Heart left ventricle (tissue), 16 donors: ENCODE measurements around the gene CFAP57. TPM values are rescaled to one million over a fixed set of nuclear protein-coding genes. Genes with fewer than 3 reads are reported as not detected.

ENCODE experiments used
- ATAC-seq, 4 donors: fragments of 200-7000 bp; cut with Tn5 transposase; one replicate each; pipeline ENCODE4 v1.9.1; 2020 to 2022; ENCODE audit warnings: moderate library complexity in 4 of 4, mild to moderate bottlenecking in 3 of 4, moderate number of reproducible peaks in 1 of 4
- DNase-seq, 5 donors: peaks; one replicate each; pipeline ENCODE4 v3.0.0-alpha.2; 2020
- H3K27ac ChIP-seq, 12 donors: fragments of 200-600 bp; sonication (generic) in 4 of 12; one replicate each; pipeline versions ENCODE4 v1.5.0 to v1.8.0; 2016 to 2022; ENCODE audit warnings: mild to moderate bottlenecking in 2 of 12
- H3K27me3 ChIP-seq, 9 donors: fragments of 200-600 bp; sonication (generic) in 2 of 9; one replicate each; pipeline versions ENCODE4 v1.5.1 to v1.8.0; 2016 to 2022; ENCODE audit warnings: mild to moderate bottlenecking in 3 of 9
- H3K36me3 ChIP-seq, 9 donors: fragments of 200-600 bp; sonication (generic) in 2 of 9; one replicate each; pipeline versions ENCODE4 v1.5.0 to v1.8.0; 2018 to 2022; ENCODE audit warnings: mild to moderate bottlenecking in 2 of 9
- H3K4me1 ChIP-seq, 12 donors: fragments of 200-600 bp; sonication (generic) in 4 of 12; one replicate each; pipeline versions ENCODE4 v1.5.0 to v1.8.0; 2016 to 2022; ENCODE audit warnings: mild to moderate bottlenecking in 3 of 12
- H3K4me3 ChIP-seq, 12 donors: fragments of 200-600 bp; sonication (generic) in 4 of 12; one replicate each; pipeline versions ENCODE4 v1.5.0 to v1.8.0; 2017 to 2022; ENCODE audit warnings: mild to moderate bottlenecking in 9 of 12, moderate library complexity in 4 of 12
- H3K9me3 ChIP-seq, 12 donors: fragments of 200-600 bp; sonication (generic) in 4 of 12; one replicate each; pipeline versions ENCODE4 v1.5.0 to v1.8.0; 2016 to 2022; ENCODE audit warnings: mild to moderate bottlenecking in 1 of 12
- POLR2A ChIP-seq, 2 donors: fragments of 450-650 bp; IDR thresholded peaks; one replicate each; pipeline ENCODE4 v1.6.1; 2017; ENCODE audit warnings: antibody characterized with exemption in 2 of 2, mild to moderate bottlenecking in 2 of 2, moderate library complexity in 2 of 2
- WGBS, 4 donors: extraction: QIAGEN DNeasy Blood & Tissue Kit in 2 of 4; methylation state at CpG; one replicate each; pipeline versions ENCODE4 v1.1.5 to v1.1.7; 2013 to 2018; 5-methylcytosine and 5-hydroxymethylcytosine counted together
- intact Hi-C, 10 donors: fragments of 100-400 bp; cut with DNase I; formaldehyde crosslinking; loops; one replicate each; pipeline versions ENCODE4 v1.11.1 to v1.14.2; 2022
- polyA plus RNA-seq, 2 donors: library from polyadenylated mRNA; stranded (reverse); fragments of 200-250 nt; gene quantifications; one replicate each; pipeline ENCODE4 v1.2.3, GENCODE V29; 2013
- total RNA-seq, 9 donors: library from RNA; depleted of rRNA in 2 of 9; stranded (reverse); fragments of >200 nt in 2 of 9; fragmentation: NEBNext Ultra II Directional in 3 of 9; extraction: Animal tissue kit (Norgen Biotek cat#: 25700) in 3 of 9; gene quantifications; one replicate each; pipeline versions ENCODE4 v1.1.0 to v1.2.4, GENCODE V29; 2016 to 2023
- TF ChIP-seq, protein P1 (sequence below), 12 donors: fragments of 200-600 bp; sonication (generic) in 4 of 12; IDR thresholded peaks; one replicate each; pipeline versions ENCODE4 v1.5.0 to v1.8.0; 2018 to 2022; ENCODE audit warnings: antibody characterized with exemption in 12 of 12, mild to moderate bottlenecking in 5 of 12
- donor health status: ischemic (EF 13 %, LVEDD 7.1; RV severe dilation, severe dysfunction).
- donor health status: healthy with polysubstance abuse.
- donor health status: DM: no; HTN: yes; CAD: no.
- donor health status: DM: no; HTN: no; CAD: no.
- donor health status: ischemic (EF 25% LVEDD 6.9; RV normal size, moderate dysfunction).
- donor health status: ischemic (EF 25% LVEDD 5.7; RV mildly dilated, moderate dysfunction).
- donor health status: healthy.
- donor health status: DM: yes; HTN: yes; CAD: no.
- donor health status: ischemic (EF 35%, LVEDD 5.7; RV mildly dilated, moderate dysfunction).
- donor health status: nonischemic (EF 11% LVEDD 7.7; RV severe dilation, severe dysfunction).
- donor health status: DM: yes; HTN: yes; CAD: no.
- donor health status: PGD.
- donor health status: ischemic (EF 29% LVEDD 5.4; RV normal size, mild dysfunction).
- donor health status: nonischemic (EF 23%, LVEDD 6.1; RV moderate dilation, normal function).

The CFAP57 gene
- total and polyA plus RNA-seq, 11 donors: 0.07 to 0.34 (median 0.13) TPM; not detected in 5

DNA sequence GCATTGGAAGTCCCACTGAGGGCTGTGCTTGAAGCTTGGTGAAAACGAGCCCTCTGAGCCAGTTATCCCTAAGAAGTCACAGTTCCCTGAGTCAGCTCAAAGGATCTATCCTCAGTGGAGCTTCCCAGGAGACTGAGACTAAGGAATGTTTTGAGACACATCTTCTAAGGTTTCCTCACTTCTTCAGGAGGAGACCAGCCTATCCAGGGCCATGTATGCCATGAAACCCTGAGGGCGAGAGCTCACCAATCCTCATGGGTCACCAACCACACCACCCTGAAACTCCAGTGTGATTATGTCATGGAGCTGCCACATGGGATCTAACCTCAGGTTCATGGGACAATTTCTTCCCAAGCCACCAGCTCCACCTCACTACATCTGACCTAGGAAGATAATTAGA is 121.0 kb downstream of the CFAP57 start:
- DNase-seq: no peak
- intact Hi-C loops: loop anchor here in 1 of 10 donors (5.0 kb wide), 1 partner anchor 51 kb away; no protein-coding TSS in a partner anchor
- H3K4me3 ChIP-seq: no peak overlapping the region
- 67 to 88% (median 77%) methylated on average over 1 to 2 of the region's 2 CpGs for WGBS, 4 donors
- TF ChIP-seq POLR2A (IDR thresholded peaks at IDR 0.05): no peak
- TF ChIP-seq, protein P1, sequence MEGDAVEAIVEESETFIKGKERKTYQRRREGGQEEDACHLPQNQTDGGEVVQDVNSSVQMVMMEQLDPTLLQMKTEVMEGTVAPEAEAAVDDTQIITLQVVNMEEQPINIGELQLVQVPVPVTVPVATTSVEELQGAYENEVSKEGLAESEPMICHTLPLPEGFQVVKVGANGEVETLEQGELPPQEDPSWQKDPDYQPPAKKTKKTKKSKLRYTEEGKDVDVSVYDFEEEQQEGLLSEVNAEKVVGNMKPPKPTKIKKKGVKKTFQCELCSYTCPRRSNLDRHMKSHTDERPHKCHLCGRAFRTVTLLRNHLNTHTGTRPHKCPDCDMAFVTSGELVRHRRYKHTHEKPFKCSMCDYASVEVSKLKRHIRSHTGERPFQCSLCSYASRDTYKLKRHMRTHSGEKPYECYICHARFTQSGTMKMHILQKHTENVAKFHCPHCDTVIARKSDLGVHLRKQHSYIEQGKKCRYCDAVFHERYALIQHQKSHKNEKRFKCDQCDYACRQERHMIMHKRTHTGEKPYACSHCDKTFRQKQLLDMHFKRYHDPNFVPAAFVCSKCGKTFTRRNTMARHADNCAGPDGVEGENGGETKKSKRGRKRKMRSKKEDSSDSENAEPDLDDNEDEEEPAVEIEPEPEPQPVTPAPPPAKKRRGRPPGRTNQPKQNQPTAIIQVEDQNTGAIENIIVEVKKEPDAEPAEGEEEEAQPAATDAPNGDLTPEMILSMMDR (IDR thresholded peaks at IDR 0.05): no peak
- H3K9me3 ChIP-seq: no peaks in the 10 kb centered on the region
- no peak for ATAC-seq
- no peaks in the 10 kb centered on the region for H3K27me3 ChIP-seq
- H3K4me1 ChIP-seq: peaks cover 4 to 44% (median 25%) of the 10 kb centered on the region in 12 donors
- H3K36me3 ChIP-seq: no peaks in the 10 kb centered on the region
- peak overlapping the region in 7 of 12 donors; percentile 46 to 89 (median 76) for H3K27ac ChIP-seq

DNA sequence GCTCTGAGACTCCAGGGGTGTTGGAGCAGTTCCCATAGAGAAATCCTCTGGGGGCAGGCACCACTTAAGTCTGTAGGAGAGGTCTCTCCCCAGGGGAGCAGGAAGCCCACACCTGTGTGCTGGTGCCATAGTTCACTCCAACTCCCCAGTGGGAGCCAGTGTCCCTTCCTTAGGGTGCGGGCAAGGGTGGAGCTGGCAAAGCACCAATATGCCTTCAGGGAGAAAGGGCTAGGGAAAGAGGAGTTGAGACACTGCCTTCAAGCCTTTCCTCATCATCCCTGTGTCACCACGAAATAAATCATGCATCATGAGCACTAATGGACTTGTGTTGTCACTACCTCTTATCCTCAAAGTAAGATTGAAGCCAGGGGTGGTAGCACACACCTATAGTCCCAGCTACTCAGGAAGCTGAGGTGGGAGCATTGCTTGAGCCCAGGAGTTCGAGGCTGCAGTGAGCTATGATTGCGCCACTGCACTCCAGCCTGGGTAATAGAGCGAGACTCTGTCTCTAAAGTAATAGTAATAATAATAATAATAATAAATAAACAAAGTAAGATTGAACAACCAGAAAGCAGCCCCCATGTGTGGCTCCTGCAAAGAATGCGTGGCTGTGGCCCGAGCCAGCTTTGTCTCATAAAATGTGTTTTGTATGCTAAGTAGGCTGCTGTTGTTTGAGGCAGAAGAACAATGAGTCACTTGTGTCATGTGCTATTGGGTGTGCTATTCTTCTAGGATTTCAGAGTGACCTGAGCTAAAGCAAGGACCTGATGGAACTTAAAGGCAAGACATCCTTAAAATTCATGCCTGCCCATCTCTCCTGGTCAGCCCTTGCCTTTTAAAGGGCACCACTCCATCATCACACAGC is 122.0 kb downstream of the CFAP57 start:
- H3K4me1 ChIP-seq: peaks cover 4 to 49% (median 27%) of the 10 kb centered on the region in 12 donors
- intact Hi-C loops: loop anchor here in 2 of 10 donors (2.0 to 5.0 kb wide), 2 partner anchors 52 to 55 kb away; no protein-coding TSS in a partner anchor
- TF ChIP-seq, protein P1 (IDR thresholded peaks at IDR 0.05): no peak
- TF ChIP-seq POLR2A (IDR thresholded peaks at IDR 0.05): peak in 1 of 2 donors; percentile 15

DNA sequence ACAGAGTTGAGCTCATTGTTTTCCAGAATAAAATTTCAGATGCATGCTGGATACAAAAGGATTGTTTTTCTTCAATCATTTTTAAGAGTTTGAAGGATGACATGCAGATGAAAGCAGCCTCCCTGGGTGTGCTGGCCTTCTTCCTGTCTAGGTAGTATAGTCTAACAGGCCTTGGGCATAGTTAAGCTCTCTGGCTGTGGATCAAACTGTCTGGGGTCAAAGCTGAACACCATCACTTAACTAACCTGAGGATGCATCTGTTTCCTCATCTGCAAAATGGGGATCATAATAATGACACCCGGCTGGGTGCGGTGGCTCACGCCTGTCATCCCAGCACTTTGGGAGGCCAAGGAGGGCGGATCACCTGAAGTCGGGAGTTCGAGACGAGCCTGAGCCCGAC is 122.6 kb downstream of the CFAP57 start:
- Histone ChIP-seq H3K36me3 (no peaks in the 10 kb centered on the region), H3K4me3 (no peak overlapping the region), H3K27ac (peak overlapping the region; percentile 60 to 89 (median 76)), H3K27me3 (no peaks in the 10 kb centered on the region), H3K4me1 (peaks cover 4 to 55% (median 31%) of the 10 kb centered on the region in 12 donors), H3K9me3 (no peaks in the 10 kb centered on the region)
- WGBS, 4 donors: 71 to 84% (median 77%) methylated on average over 8 of the region's 8 CpGs
- intact Hi-C loops: loop anchor here in 2 of 10 donors (2.0 to 5.0 kb wide), 2 partner anchors 52 to 56 kb away; no protein-coding TSS in a partner anchor
- ATAC-seq (no peak), DNase-seq (no peak)
- TF ChIP-seq, protein P1 (IDR thresholded peaks at IDR 0.05): no peak
- TF ChIP-seq POLR2A (IDR thresholded peaks at IDR 0.05): no peak

More for the DNA sequence above, 122.0 kb downstream of the CFAP57 start:
- WGBS, 4 donors: 78 to 87% (median 83%) methylated on average over 7 of the region's 7 CpGs
- ATAC-seq: peak in 3 of 4 donors; percentile 29 to 66 (median 51)
- DNase-seq: no peak
- Histone ChIP-seq H3K27me3 (no peaks in the 10 kb centered on the region), H3K9me3 (no peaks in the 10 kb centered on the region), H3K4me3 (no peak overlapping the region), H3K36me3 (no peaks in the 10 kb centered on the region), H3K27ac (peak overlapping the region; percentile 60 to 89 (median 76))

DNA sequence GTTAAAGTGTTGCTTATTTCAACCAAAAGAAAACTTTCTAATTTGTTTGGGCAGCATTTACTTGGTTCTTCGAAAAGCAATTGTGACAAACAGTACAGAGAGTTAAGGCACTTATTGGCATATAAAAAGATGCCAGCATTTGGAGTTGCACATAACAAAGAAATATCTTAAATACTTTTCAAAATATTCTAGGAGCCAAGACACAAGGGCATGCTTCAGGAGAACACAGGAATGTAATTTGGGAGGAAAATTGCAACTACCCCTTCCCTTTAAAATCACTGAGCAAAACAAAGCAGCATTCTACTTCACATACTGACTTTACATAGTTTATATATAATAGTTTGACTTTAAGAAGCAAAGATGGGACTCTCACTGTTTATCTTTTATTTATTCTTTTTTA is 124.1 kb downstream of the CFAP57 start:
- no peaks in the 10 kb centered on the region for H3K27me3 ChIP-seq
- no peaks in the 10 kb centered on the region for H3K36me3 ChIP-seq
- DNase-seq (no peak), ATAC-seq (no peak)
- TF ChIP-seq POLR2A (IDR thresholded peaks at IDR 0.05): no peak
- TF ChIP-seq, protein P1 (IDR thresholded peaks at IDR 0.05): no peak
- peaks cover 4 to 60% (median 36%) of the 10 kb centered on the region in 12 donors for H3K4me1 ChIP-seq
- no peak overlapping the region for H3K4me3 ChIP-seq
- no peaks in the 10 kb centered on the region for H3K9me3 ChIP-seq
- H3K27ac ChIP-seq: peak overlapping the region; percentile 15 to 80 (median 66)
- 60 to 72% (median 63%) methylated on average over 1 of the region's 1 CpG for WGBS, 4 donors
- intact Hi-C loops: no loop called here
